ENCODE data around the gene ABCC5.

The ABCC5 gene

GRCh38 chr3:184050217-184050847 is 32.6 kb upstream of the ABCC5 start:
- Histone ChIP-seq H3K79me2 (ENCODE audit: low read length) (no peaks in the 10 kb centered on the region), H3K36me3 (replicated peaks; ENCODE audit: insufficient read depth, low read length) (no peaks in the 10 kb centered on the region), H3F3A (ENCODE audit: insufficient read depth, low read length) (no peaks in the 10 kb centered on the region), H3K9me3 (replicated peaks; ENCODE audit: insufficient read depth, low read length) (no peaks in the 10 kb centered on the region), H2AFZ (ENCODE audit: low read length) (0 out of 2 replicates have a peak overlapping the region, but pooled peaks have one; percentile 20), H4K20me1 (ENCODE audit: insufficient read depth, low read length) (no peaks in the 10 kb centered on the region), H3K9me2 (replicated peaks; ENCODE audit: insufficient read depth, low read length) (no peaks in the 10 kb centered on the region), H3K9ac (ENCODE audit: low read length) (no peak overlapping the region), H3K27ac (ENCODE audit: low read length) (no peak overlapping the region), H3K4me3 (ENCODE audit: low read length) (no peak overlapping the region), H3K4me2 (ENCODE audit: low read depth, low read length) (no peak overlapping the region), H3K4me1 (ENCODE audit: low read length) (no peaks in the 10 kb centered on the region), H3K27me3 (replicated peaks; ENCODE audit: insufficient read depth, low read length) (no peaks in the 10 kb centered on the region; the same call in 1 of the 2 replicates)
- TF ChIP-seq EZH2phosphoT487 (IDR thresholded peaks at IDR 0.05; ENCODE audit: low read length) (no peak), CTCF (IDR thresholded peaks at IDR 0.05; ENCODE audit: low read length) (no peak), EZH2 (optimal IDR thresholded peaks at IDR 0.05; ENCODE audit: low read depth, low read length) (no peak)
- peak; percentile 11 for DNase-seq

GRCh38 chr3:184045995-184046394 is 28.3 kb upstream of the ABCC5 start:
- DNase-seq = no peak
- Histone ChIP-seq H3K9me2 (replicated peaks; ENCODE audit: insufficient read depth, low read length) (no peaks in the 10 kb centered on the region), H3K79me2 (ENCODE audit: low read length) (no peaks in the 10 kb centered on the region), H3K36me3 (replicated peaks; ENCODE audit: insufficient read depth, low read length) (no peaks in the 10 kb centered on the region), H3K27ac (ENCODE audit: low read length) (no peak overlapping the region), H3K9ac (ENCODE audit: low read length) (no peak overlapping the region), H3K9me3 (replicated peaks; ENCODE audit: insufficient read depth, low read length) (no peaks in the 10 kb centered on the region), H2AFZ (ENCODE audit: low read length) (no peak overlapping the region), H4K20me1 (ENCODE audit: insufficient read depth, low read length) (no peaks in the 10 kb centered on the region), H3K27me3 (replicated peaks; ENCODE audit: insufficient read depth, low read length) (no peaks in the 10 kb centered on the region), H3K4me1 (ENCODE audit: low read length) (no peaks in the 10 kb centered on the region), H3F3A (ENCODE audit: insufficient read depth, low read length) (no peaks in the 10 kb centered on the region), H3K4me3 (ENCODE audit: low read length) (no peak overlapping the region), H3K4me2 (ENCODE audit: low read depth, low read length) (no peak overlapping the region)
- no peak for TF ChIP-seq EZH2phosphoT487 (IDR thresholded peaks at IDR 0.05; ENCODE audit: low read length)
- TF ChIP-seq EZH2 (optimal IDR thresholded peaks at IDR 0.05; ENCODE audit: low read depth, low read length) = no peak
- TF ChIP-seq CTCF (IDR thresholded peaks at IDR 0.05; ENCODE audit: low read length) = no peak

GRCh38 chr3:184042617-184043016 is 24.9 kb upstream of the ABCC5 start:
- H3K4me1 ChIP-seq (ENCODE audit: low read length) = no peaks in the 10 kb centered on the region
- H3K9me2 ChIP-seq (replicated peaks; ENCODE audit: insufficient read depth, low read length) = no peaks in the 10 kb centered on the region
- no peak overlapping the region for H3K27ac ChIP-seq (ENCODE audit: low read length)
- H2AFZ ChIP-seq (ENCODE audit: low read length) = no peak overlapping the region
- H3K79me2 ChIP-seq (ENCODE audit: low read length) = no peaks in the 10 kb centered on the region
- H3K4me2 ChIP-seq (ENCODE audit: low read depth, low read length) = no peak overlapping the region
- H3K36me3 ChIP-seq (replicated peaks; ENCODE audit: insufficient read depth, low read length) = no peaks in the 10 kb centered on the region
- H3K9ac ChIP-seq (ENCODE audit: low read length) = no peak overlapping the region
- H4K20me1 ChIP-seq (ENCODE audit: insufficient read depth, low read length) = no peaks in the 10 kb centered on the region
- H3F3A ChIP-seq (ENCODE audit: insufficient read depth, low read length) = no peaks in the 10 kb centered on the region
- no peaks in the 10 kb centered on the region for H3K9me3 ChIP-seq (replicated peaks; ENCODE audit: insufficient read depth, low read length)
- no peak overlapping the region for H3K4me3 ChIP-seq (ENCODE audit: low read length)
- no peak for DNase-seq
- no peak for TF ChIP-seq CTCF (IDR thresholded peaks at IDR 0.05; ENCODE audit: low read length)
- no peak for TF ChIP-seq EZH2 (optimal IDR thresholded peaks at IDR 0.05; ENCODE audit: low read depth, low read length)
- TF ChIP-seq EZH2phosphoT487 (IDR thresholded peaks at IDR 0.05; ENCODE audit: low read length) = no peak
- H3K27me3 ChIP-seq (replicated peaks; ENCODE audit: insufficient read depth, low read length) = no peaks in the 10 kb centered on the region

Measured in MM.1S (cell line).